Bronchial epithelial cell (primary cell): Measurements from ENCODE around the gene SIK2. TPM values are rescaled to one million over a fixed set of nuclear protein-coding genes. Genes with fewer than 3 reads are reported as not detected.
A peak's percentile ranks its signal among the peaks of the same experiment; 100 is the strongest.

Experiments
- DNase-seq: peaks from one replicate; pipeline ENCODE4 v3.0.0-alpha.2; 2010; ENCODE audit warnings: low read depth
- FAIRE-seq: peaks from 2 replicates; lab custom pipeline; 2011; peaks lifted over from hg19 to GRCh38; lab: Jason Lieb, UNC
- H3K27me3 ChIP-seq: 2 replicates; pipeline ENCODE4 v1.5.1; 2011; ENCODE audit warnings: low read length; ENCODE audit not compliant: control insufficient read depth, insufficient read depth
- H3K36me3 ChIP-seq: 2 replicates; pipeline ENCODE4 v1.5.1; 2011; ENCODE audit warnings: low read length; ENCODE audit not compliant: control insufficient read depth, insufficient read depth
- H3K4me3 ChIP-seq: 2 replicates; pipeline ENCODE4 v1.5.1; 2011; ENCODE audit warnings: mild to moderate bottlenecking, low read depth, low read length, control low read depth
- CTCF ChIP-seq: IDR thresholded peaks from 2 replicates; pipeline ENCODE4 v1.5.1; 2011; ENCODE audit warnings: mild to moderate bottlenecking, moderate library complexity, low read length, control low read depth, inconsistent platforms; ENCODE audit not compliant: insufficient read depth, severe bottlenecking
- total RNA-seq: library from RNA; depleted of rRNA; stranded (reverse); fragments of >200 nt; gene quantifications from 2 replicates; pipeline ENCODE4 v1.2.1, GENCODE V29; 2014

SIK2 gene
- total RNA-seq, 1 donor from 2014 or later = 2.9 TPM

- FAIRE-seq = no peak
- Histone ChIP-seq H3K4me3 (no peak overlapping the region), H3K36me3 (no peaks in the 10 kb centered on the region), H3K27me3 (no peaks in the 10 kb centered on the region)
- no peak for DNase-seq
- TF ChIP-seq CTCF = no peak
Observed at GRCh38 chr11:111776398-111777093, 174.3 kb downstream of the SIK2 start.

GRCh38 chr11:111777094-111778046 is 175.1 kb downstream of the SIK2 start:
- peak; percentile 63 for TF ChIP-seq CTCF
- H3K4me3 ChIP-seq = no peak overlapping the region
- H3K27me3 ChIP-seq = no peaks in the 10 kb centered on the region
- no peak for FAIRE-seq
- peak; percentile 63 for DNase-seq
- no peaks in the 10 kb centered on the region for H3K36me3 ChIP-seq

- Histone ChIP-seq H3K36me3 (no peaks in the 10 kb centered on the region), H3K4me3 (no peak overlapping the region), H3K27me3 (no peaks in the 10 kb centered on the region)
- TF ChIP-seq CTCF = no peak
- DNase-seq (no peak), FAIRE-seq (no peak)
Observed at GRCh38 chr11:111778047-111778558, 175.9 kb downstream of the SIK2 start.

GRCh38 chr11:111779118-111779517 is 176.9 kb downstream of the SIK2 start:
- FAIRE-seq = no peak
- Histone ChIP-seq H3K4me3 (no peak overlapping the region), H3K36me3 (no peaks in the 10 kb centered on the region), H3K27me3 (no peaks in the 10 kb centered on the region)
- TF ChIP-seq CTCF = no peak
- no peak for DNase-seq

Other genes starting within 250 kb of the SIK2 start
- gene POU2AF1, start 223.2 kb upstream of the SIK2 start, total RNA-seq = not detected in 2 replicates
- 0.26 and 0.51 TPM in 2 replicates for gene BTG4, start 90.1 kb upstream of the SIK2 start, total RNA-seq
- gene HOATZ, start 87.7 kb upstream of the SIK2 start, total RNA-seq = not detected in 2 replicates
- gene LAYN, start 61.7 kb upstream of the SIK2 start, total RNA-seq = 5.3 and 6.9 TPM in 2 replicates
- gene PPP2R1B, start 163.9 kb downstream of the SIK2 start, total RNA-seq = 26.1 and 27.8 TPM in 2 replicates